GM12878 (cell line): Measurements from ENCODE around the gene COL4A5. TPM values are rescaled to one million over a fixed set of nuclear protein-coding genes. Genes with fewer than 3 reads are reported as not detected.

Source experiments
- ATAC-seq: fragments of 200-7000 bp; cut with Tn5 transposase; 3 replicates; pipeline ENCODE4 v1.9.1; 2020; ENCODE audit warnings: mild to moderate bottlenecking, moderate library complexity
- BruUV-seq: library from RNA; stranded (reverse); fragments of 400-500 nt; replicated peaks from 2 replicates; lab custom pipeline; 2021; lab: Mats Ljungman, UMichigan
- CTCF ChIA-PET: fragments of 300-600 bp; sonication (Branson Sonifier 250); formaldehyde crosslinking; extraction: SDS; loops from one replicate; lab custom pipeline; 2021; ENCODE audit warnings: inconsistent platforms; lab: Yijun Ruan, JAX
- POLR2A ChIA-PET: fragments of 350-600 bp; formaldehyde crosslinking; extraction: SDS; loops from one replicate; lab custom pipeline; 2021; ENCODE audit warnings: inconsistent platforms; lab: Charles Lee
- RAD21 ChIA-PET: fragments of 300-600 bp; sonication (Branson Sonifier 250); formaldehyde crosslinking; loops from one replicate; lab custom pipeline; 2023; ENCODE audit warnings: antibody characterized with exemption; ENCODE audit not compliant: unreplicated experiment; lab: Charles Lee
- SMC1A ChIA-PET: fragments of 300-600 bp; sonication (Branson Sonifier 250); formaldehyde crosslinking; loops from one replicate; lab custom pipeline; 2023; ENCODE audit not compliant: unreplicated experiment, uncharacterized antibody; lab: Charles Lee
- DNase-seq: peaks from one replicate; pipeline ENCODE4 v3.0.0-alpha.2; 2011; ENCODE audit warnings: low read depth, low spot score
- FAIRE-seq: peaks from 3 replicates; lab custom pipeline; 2011; peaks lifted over from hg19 to GRCh38; lab: Jason Lieb, UNC
- H2AFZ ChIP-seq: 2 replicates; pipeline ENCODE4 v1.6.0; 2011; ENCODE audit warnings: low read depth, low read length, control low read depth; ENCODE audit not compliant: control insufficient read depth
- H3K27ac ChIP-seq: 2 replicates; pipeline ENCODE4 v1.5.1; 2011; ENCODE audit warnings: control low read depth; ENCODE audit not compliant: control insufficient read depth, insufficient read depth
- H3K27me3 ChIP-seq, 2 experiments: replicated peaks in 1 of 2; 2 replicates each; pipeline versions ENCODE4 v1.6.0 to v1.6.1; 2011; ENCODE audit warnings: low read length in 1 of 2; ENCODE audit not compliant: control insufficient read depth in 2 of 2, insufficient read depth in 2 of 2
- H3K36me3 ChIP-seq, 2 experiments: 2 replicates each; pipeline ENCODE4 v1.5.1; 2011; ENCODE audit warnings: low read length in 1 of 2; ENCODE audit not compliant: control insufficient read depth in 2 of 2, insufficient read depth in 2 of 2
- H3K4me1 ChIP-seq: 2 replicates; pipeline ENCODE4 v1.6.1; 2011; ENCODE audit warnings: mild to moderate bottlenecking, low read length, moderate library complexity, mixed read lengths; ENCODE audit not compliant: control insufficient read depth, insufficient read depth
- H3K4me2 ChIP-seq: 2 replicates; pipeline ENCODE4 v1.6.0; 2011; ENCODE audit warnings: control low read depth; ENCODE audit not compliant: control insufficient read depth, insufficient read depth
- H3K4me3 ChIP-seq: fragments of 200-600 bp; sonication (generic); 2 replicates; pipeline ENCODE4 v1.5.1; 2016
- H3K79me2 ChIP-seq: 2 replicates; pipeline ENCODE4 v1.6.0; 2011; ENCODE audit warnings: low read length; ENCODE audit not compliant: control insufficient read depth, insufficient read depth
- H3K9ac ChIP-seq: 2 replicates; pipeline ENCODE4 v1.8.0; 2011; ENCODE audit warnings: low read length, control low read depth, mixed read lengths; ENCODE audit not compliant: control insufficient read depth, insufficient read depth
- H3K9me3 ChIP-seq: replicated peaks from 3 replicates; pipeline ENCODE4 v1.5.1; 2011; ENCODE audit warnings: mild to moderate bottlenecking, low read length; ENCODE audit not compliant: control insufficient read depth, insufficient read depth
- H4K20me1 ChIP-seq: 2 replicates; pipeline ENCODE4 v1.6.0; 2011; ENCODE audit not compliant: control insufficient read depth, insufficient read depth
- GABPA ChIP-seq: IDR thresholded peaks from 2 replicates; pipeline ENCODE4 v1.6.1; 2014; ENCODE audit warnings: antibody characterized with exemption, low read depth, mild to moderate bottlenecking, inconsistent platforms
- HDAC6 ChIP-seq: fragments of 200-600 bp; sonication (generic); IDR thresholded peaks from one replicate; pipeline ENCODE4 v1.8.0; 2017; ENCODE audit warnings: antibody characterized with exemption; ENCODE audit not compliant: unreplicated experiment
- IKZF1 ChIP-seq: fragments of 450-650 bp; conservative IDR thresholded peaks from 2 replicates; pipeline ENCODE4 v1.6.1; 2017; ENCODE audit warnings: antibody characterized with exemption, mild to moderate bottlenecking
- LARP7 ChIP-seq: fragments of 450-650 bp; IDR thresholded peaks from 2 replicates; pipeline ENCODE4 v1.6.1; 2017; ENCODE audit warnings: mild to moderate bottlenecking
- WGBS: methylation state at CpG from one replicate; pipeline ENCODE4 v1.1.6; 2016; ENCODE audit warnings: low lambda C conversion rate; ENCODE audit not compliant: insufficient replicate concordance, insufficient coverage; ENCODE audit errors: missing lambda C conversion rate; 5-methylcytosine and 5-hydroxymethylcytosine counted together
- in situ Hi-C: fragments of 300-500 bp; cut with MboI; formaldehyde crosslinking; loops from 9 replicates; pipeline ENCODE4 v1.14.3; 2018; ENCODE audit warnings: mixed read lengths
- intact Hi-C: fragments of 100-400 bp; cut with micrococcal nuclease; formaldehyde crosslinking; loops from one replicate; pipeline ENCODE4 v1.14.2; 2022; ENCODE audit not compliant: unreplicated experiment
- polyA plus RNA-seq, 11 experiments: library from polyadenylated mRNA; depleted of rRNA in 4 of 11; unstranded in 6 of 11; stranded (reverse) in 5 of 11; fragments of >200 nt; fragmentation: Nextera tagmentation in 4 of 11; fragmentation: Illumina TruSeq in 1 of 11; extraction: Ambion mirVana in 4 of 11; extraction: Trizol in 1 of 11; gene quantifications; 1 replicate in 1 of 11; 2 replicates in 10 of 11; pipeline versions ENCODE4 v1.2.1 to v1.2.3, GENCODE V29; 2011 to 2016; ENCODE audit warnings: inconsistent platforms in 2 of 11, missing spikeins in 2 of 11, low read depth in 1 of 11
- total RNA-seq, 4 experiments: library from RNA; depleted of rRNA in 3 of 4; stranded (reverse); fragments of >200 nt in 3 of 4; fragmentation: Illumina TruSeq in 1 of 4; extraction: Trizol in 1 of 4; gene quantifications; 2 replicates each; pipeline versions ENCODE4 v1.2.1 to v1.2.3, GENCODE V29; 2013 to 2021

Gene COL4A5
- total and polyA plus RNA-seq, 10 of the 15 experiments (the other 5 are each of a cell fraction or from before 2014, with no cell fraction given) = 0.13 to 2.8 (median 0.38) TPM; not detected in 1

DNA sequence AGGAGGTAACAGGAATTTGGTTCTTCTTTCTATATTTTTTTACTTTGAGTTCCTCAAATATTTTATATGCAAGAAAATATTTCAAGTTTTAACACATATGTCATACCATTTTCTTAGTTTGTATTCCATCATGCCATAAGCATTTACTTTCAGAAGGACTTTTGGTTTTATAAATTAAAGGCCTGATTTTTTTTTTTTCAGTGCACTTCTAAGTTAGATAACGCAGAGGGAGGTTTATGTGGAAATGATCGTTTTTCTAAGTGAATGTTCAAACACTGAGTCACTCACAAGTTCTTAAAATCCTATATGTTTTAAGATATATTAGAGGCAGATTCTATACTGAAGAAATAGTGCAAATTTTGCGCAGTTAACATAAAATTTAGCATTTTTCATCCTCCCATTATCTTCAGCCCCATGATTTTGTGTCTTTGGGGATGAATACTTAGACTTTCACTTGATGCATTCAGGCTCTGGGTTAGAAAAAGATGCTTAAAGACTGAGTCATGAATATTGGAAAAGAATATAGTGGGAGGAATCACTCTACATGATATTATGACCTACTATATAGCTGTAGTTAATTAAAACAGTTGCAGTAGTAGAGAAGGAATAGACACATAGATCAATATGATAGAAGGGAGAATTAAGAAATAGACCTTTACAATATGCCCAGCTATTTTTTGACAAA lies 54.9 kb downstream of the COL4A5 start:
- H3K4me1 ChIP-seq = no peaks in the 10 kb centered on the region
- no peak overlapping the region for H3K9ac ChIP-seq
- no peak overlapping the region for H3K4me3 ChIP-seq
- FAIRE-seq (no peak), DNase-seq (no peak), ATAC-seq (no peak)
- ChIA-PET POLR2A (no interaction called here), RAD21 (no interaction called here), SMC1A (no interaction called here), CTCF (no interaction called here)
- 3% methylated on average over 3 of the region's 3 CpGs for WGBS
- H3K9me3 ChIP-seq = no peaks in the 10 kb centered on the region
- intact Hi-C loops = no loop called here
- no peak overlapping the region for H2AFZ ChIP-seq
- BruUV-seq = no TSS peak
- no peak for TF ChIP-seq GABPA
- no peak for TF ChIP-seq HDAC6
- no peak overlapping the region for H3K27ac ChIP-seq
- H3K79me2 ChIP-seq = no peaks in the 10 kb centered on the region
- no peaks in the 10 kb centered on the region for H3K36me3 ChIP-seq
- H3K4me2 ChIP-seq = no peak overlapping the region
- H3K27me3 ChIP-seq = no peaks in the 10 kb centered on the region; a peak in 1 of 4 replicates
- in situ Hi-C loops = no loop called here
- H4K20me1 ChIP-seq = no peaks in the 10 kb centered on the region

DNA sequence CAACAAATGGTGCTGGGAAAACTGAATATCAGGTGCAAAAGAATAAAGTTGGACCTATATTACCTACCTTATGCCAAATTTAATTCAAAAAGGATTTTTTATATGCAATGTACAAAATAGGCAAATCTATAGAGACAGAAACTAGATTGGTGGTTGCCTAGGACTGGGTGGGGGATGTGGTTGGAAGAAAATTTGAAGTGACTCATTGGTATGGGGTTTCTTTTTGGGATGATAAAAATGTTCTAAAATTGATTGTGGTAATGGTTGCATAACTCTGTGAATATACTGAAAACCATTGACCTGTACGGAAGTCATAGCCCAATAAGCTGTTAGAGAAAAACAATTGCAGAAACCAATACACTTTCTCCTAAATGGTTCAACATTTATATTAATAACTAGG lies 72.1 kb downstream of the COL4A5 start:
- Histone ChIP-seq H3K36me3 (no peaks in the 10 kb centered on the region), H3K4me1 (no peaks in the 10 kb centered on the region), H4K20me1 (no peaks in the 10 kb centered on the region), H3K79me2 (no peaks in the 10 kb centered on the region), H3K27ac (no peak overlapping the region), H3K9me3 (no peaks in the 10 kb centered on the region), H3K4me3 (no peak overlapping the region), H2AFZ (no peak overlapping the region), H3K9ac (no peak overlapping the region), H3K4me2 (no peak overlapping the region), H3K27me3 (no peaks in the 10 kb centered on the region)
- in situ Hi-C loops (no loop called here), intact Hi-C loops (no loop called here)
- DNase-seq (no peak), FAIRE-seq (no peak), ATAC-seq (no peak)
- ChIA-PET RAD21 (no interaction called here), SMC1A (no interaction called here), POLR2A (no interaction called here), CTCF (no interaction called here)
- BruUV-seq = no TSS peak
- 83% methylated on average over 1 of the region's 1 CpG for WGBS
- TF ChIP-seq LARP7 = no peak
- TF ChIP-seq IKZF1 = no peak
